DMS114 treated with DMSO at 0.1 percent for 48 hours (cell line): ENCODE results near the gene TPCN2.
"Not testable (repeated sequence)": the region's sequence is repeated elsewhere in the genome, so short reads cannot be mapped to it uniquely, and the experiment has no call there.

ENCODE experiments used
- DNase-seq: peaks from one replicate; lab custom pipeline; 2025; ENCODE audit not compliant: unreplicated experiment; lab: John Stamatoyannopoulos, UW

The TPCN2 gene

DNA sequence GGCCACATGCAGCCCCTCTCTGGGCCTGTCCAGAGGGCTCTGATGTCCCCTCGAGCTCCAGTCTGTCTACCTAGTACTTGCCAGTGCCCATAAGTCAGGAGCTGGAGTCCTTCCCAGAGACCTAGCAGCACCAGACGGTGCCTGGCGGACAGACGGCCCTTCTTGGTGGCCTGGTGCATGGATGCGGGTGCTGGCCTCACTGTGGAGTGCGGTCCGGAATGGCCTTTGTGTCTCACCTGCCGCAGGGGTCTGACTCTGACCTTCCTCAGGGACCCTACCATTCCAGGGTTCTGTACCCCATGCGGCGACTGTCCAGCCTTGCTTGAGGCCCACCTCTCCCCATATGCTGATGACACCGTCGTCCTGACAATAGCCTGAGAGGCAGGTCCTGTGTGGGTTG is 77.6 kb downstream of the TPCN2 start:
- DNase-seq: no peak

DNA sequence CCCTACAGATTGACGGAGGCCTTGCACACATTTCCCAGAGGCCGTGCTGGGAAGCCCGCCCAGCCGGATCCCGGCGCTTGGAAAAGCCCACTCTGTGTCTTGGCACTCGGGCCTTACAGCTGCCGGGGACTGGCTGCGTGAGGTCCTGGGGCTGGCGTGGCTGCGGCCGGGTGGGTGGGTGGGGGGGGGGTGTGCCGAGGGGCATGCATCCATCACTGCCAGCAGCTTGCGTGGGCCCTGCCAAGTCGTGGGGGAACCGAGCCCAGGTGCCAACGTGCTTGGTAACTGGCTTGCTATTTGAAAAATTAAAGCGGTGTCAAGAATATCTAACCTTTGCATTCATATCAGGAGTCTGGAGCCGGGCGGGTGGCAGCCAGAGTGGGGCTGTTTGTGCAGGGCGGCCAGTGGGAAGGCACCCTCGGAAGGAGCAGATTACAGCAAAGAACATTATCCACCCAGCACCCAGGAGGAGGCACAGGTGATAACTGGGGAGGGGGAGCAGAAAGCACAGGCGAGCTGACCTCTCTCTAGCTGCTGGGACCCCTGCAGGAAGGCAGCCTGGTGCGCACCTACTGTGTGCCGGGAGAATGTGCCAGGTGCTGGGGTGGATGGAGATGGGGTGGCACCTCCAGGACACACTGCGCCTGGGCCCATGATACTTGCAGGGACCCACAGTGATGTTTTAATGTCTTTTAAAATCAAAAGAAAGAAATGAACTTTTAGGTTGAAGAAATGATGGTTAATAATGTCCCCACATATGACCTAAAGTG is 78.5 kb downstream of the TPCN2 start:
- no peak for DNase-seq

DNA sequence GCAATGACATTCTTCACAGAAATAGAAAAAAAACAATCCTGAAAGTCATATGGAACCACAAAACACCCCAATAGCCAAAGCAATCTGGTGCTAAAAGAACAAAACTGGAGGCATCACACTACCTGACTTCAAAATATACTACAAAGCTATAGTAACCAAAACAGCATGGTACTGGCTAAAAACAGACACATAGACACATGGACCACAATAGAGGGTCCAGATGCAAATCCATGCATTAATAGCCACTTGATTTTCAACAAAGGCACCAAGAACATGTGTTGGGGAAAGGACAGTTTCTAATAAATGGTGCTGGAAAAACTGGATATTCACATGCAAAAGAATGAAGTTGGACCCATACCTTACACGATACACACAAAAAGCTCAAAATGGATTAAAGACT is 79.2 kb downstream of the TPCN2 start:
- no peak for DNase-seq

DNA sequence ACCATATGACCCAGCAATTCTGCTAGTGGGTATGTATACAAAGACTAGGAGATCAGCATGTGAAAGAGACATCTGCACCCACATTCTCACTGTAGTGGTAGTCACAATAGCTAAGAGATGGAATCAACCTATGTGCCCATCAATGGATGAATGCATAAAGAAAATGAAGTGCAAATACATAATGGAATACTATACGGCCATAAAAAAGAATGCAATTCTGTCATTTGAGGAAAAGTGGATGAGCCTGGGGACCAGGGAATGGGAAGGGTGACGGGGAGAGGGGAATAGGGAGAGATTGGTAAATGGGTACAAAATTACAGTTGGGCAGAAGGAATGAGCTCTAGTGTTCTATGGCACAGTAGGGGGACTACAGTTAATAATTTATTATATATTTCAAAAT is 80.3 kb downstream of the TPCN2 start:
- DNase-seq: no peak

DNA sequence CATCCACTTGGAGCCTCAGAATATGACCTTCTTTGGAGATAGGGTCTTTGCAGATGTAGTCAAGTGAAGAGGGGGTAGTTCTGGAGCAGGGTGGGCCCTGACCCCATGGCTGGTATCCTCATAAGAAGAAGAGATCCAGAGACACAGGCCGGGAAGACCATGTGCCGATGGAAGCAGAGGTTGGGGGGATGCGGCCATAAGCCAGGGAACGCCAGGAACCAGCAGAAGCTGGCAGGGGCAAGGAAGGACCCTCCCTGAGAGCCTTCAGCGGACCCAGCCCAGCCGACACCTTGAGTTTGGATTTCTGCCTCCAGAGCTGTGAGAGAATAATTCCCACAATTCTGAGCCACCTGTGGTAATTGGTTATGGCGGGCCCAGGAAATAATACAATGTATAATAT is 80.9 kb downstream of the TPCN2 start:
- DNase-seq: no peak

DNA sequence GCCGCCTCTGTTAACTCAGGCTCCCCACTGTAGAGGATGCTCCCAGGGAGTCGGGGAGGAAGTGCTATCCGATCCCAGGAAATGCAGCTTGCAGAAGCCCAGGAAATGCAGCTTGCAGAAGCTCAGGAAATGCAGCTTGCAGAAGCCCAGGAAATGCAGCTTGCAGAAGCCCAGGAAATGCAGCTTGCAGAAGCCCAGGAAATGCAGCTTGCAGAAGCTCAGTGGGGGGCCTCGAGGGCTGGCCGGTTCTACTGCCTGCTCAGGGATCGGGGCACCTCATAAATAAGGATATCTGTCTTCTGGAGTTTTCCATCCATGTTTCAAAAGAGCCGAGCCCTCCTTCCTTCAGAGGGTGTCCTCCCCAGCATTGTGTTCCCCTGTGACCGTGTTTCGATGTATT is 81.9 kb downstream of the TPCN2 start:
- DNase-seq: no peak

DNA sequence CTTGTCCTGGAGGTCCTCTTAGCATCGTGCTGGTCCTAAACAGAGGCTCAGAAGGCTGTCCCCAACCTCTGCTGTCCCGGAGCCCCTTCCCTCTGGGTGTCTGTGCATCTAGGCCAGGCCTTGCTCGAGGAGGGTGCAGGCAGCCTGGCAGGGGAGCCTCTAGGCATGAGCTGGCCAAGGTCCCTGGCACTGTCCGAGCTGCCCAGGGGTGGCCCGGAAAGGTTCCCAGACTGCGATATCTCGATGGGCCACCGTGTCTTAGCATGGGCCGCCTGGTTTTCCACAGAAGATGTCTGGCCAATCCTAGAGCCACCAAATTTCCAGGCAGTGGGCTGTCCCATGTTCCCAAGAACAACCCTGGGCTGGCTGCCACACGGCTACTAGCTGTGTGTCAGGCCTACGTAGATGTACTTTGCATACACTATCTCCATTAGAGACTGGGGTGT is 82.4 kb downstream of the TPCN2 start:
- DNase-seq: no peak

DNA sequence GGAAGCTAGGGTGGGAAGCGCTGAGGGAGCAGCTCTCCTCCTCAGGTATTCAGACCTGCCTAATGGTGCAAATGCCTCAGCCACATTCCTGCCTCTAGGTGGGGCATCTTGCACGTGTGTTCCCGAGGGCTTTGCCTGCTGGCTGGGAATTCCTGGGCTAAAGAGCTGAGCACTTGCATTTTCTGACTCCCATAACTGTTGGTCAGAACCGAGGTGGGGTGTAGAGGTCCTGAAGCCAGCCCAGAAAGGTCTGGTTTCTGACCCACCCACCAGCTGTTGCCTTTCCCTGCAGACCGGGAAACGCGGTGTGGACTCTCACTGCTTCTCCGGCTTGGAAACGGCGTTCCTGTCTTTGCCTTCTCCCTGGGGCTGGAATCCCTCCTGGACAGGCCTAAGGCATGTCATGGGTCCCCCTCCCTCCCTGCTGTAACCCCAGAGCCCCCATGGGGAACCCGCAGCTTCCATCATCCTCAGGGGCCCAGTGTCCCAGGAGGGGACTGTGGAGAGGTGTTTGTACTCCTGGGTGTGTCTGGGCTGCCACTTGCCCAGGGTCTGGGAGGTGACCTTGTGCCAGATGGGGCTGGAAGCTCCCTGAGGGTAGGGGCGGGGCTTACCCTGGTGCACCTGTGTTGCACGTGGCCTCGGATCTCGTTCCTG is 83.0 kb downstream of the TPCN2 start:
- peak; percentile 86 for DNase-seq

DNA sequence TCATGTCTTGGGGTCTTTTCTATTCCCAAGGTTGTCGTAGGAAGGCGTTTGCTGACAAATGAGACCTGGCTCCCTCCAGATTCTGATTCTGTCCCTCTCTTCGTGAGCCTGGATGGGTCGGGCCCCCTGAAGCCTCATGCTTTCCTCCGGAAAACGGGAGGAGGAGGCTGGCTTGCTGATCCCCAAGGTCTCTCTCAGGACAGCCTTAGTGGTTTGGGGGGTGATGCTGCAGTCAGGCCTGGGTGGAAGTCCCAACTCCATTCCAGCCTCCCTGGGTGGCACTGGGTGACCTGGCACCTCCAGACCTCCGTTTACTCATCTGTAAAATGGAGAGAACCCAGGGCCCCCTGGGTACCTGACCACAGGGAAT is 83.6 kb downstream of the TPCN2 start:
- DNase-seq: no peak

DNA sequence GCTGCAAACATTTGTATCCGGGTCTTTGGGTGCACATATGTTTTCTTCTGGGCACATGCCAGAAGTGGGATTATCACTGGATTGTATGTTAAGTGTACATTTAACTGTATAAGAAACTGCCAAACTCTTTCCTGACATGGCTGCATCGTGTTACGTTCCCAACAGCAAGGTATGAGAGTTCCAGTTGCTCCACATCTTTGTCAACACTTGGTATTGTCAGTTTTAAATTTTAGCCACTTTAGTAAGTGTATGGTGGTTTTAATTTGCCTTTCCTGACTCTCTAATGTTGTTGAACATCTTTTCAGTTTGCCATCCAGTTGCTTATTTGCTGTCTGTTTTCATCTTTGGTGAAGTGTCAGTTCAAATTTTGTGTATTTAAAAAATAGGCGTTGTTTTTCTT is 84.5 kb downstream of the TPCN2 start:
- no peak for DNase-seq

DNA sequence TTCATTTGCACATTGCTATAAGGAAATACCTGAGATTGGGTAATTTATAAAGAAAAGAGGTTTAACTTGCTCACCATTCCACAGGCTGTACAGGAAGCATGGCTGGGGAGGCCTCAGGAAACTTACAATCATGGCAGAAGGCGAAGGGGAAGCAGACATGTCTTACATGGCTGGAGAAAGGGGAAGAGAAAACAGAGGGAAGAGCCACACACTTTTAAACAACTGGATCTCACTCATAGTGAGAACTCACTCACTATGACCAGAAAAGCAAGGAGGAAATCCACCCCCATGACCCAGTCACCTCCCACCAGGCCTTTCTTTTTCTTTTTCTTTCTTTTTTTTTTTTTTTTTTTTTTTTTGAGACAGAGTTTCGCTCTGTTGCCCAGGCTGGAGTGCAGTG is 85.5 kb downstream of the TPCN2 start:
- not testable (repeated sequence) for DNase-seq

DNA sequence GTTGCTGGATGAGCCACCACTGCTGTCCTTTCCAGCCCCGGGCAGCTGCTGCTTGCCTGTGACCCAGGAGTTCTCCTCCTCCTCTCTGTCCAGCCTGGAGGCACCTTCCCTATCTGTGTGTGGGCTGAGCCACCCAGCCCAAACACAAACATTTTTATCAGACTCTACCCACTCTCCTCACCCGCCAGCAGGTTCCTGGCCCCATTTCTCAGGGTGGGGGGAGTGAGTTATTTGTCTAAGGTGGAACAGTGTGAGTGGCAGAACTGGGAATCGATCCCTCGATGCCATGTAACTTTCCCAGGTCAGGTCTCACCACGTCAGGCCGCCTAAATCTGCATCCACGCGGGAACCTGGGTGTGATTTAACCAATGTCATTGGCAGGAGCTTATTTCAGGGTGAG is 86.2 kb downstream of the TPCN2 start:
- DNase-seq: no peak

DNA sequence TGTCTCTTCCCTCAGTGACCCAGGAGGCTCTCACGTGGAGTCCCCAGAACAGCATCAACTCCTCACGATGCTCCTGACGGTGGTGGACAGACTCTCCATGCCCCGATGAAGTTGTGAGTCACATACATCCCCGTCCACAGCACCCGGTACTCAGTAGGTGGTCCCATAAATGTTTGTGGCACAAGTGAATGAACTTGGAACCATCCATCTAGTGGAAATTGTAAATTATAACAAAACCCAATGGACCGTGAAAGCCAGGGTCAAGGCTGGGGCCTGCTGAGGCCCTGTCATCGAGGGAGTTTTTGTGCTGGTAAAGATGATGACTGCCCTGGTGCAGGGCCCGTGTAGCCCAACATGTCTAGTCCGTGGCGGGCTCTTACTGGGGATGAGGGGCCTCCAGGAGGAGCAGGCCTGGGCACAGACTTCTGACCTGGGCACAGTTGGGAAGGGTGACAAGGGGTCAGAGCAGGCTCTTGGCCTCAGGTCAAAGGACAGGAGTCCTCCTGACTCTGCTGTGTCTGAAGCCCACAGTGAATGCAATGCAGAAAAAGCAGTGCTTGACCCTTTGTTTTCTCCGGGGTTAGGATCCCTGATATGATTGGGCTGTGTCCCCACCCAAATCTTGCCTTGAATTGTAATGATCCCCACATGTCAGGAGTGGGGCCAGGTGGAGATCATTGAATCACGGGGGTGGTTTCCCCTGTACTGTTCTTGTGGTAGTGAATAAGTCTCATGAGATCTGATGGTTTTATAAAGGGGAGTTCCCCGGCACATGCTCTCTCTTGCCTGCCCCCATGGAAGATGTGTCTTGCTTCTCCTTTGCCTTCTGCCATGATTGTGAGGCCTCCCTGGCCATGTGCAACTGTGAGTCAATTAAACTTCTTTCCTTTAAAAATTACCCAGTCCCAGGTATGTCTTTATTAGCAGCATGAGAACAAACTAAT is 87.0 kb downstream of the TPCN2 start:
- no peak for DNase-seq

DNA sequence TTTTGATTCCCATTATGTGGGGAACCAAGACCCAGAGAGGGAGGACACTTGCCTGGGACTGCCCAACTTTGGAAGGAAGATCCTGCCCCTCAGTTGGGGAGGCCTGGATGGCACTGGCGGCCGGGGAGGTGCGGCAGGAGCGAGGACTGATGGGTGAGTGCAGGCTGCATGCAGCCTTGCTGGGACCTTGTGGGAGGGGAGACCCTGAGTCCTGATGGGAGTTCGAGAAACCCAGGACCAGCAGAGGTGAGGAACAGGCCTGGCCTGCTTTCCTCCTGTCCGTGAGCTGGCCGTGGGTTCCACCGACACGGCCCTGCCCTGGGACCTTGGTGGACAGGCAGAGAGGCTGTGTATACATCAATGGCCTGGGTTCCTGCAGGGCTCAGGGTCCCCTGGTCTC is 87.7 kb downstream of the TPCN2 start:
- no peak for DNase-seq

DNA sequence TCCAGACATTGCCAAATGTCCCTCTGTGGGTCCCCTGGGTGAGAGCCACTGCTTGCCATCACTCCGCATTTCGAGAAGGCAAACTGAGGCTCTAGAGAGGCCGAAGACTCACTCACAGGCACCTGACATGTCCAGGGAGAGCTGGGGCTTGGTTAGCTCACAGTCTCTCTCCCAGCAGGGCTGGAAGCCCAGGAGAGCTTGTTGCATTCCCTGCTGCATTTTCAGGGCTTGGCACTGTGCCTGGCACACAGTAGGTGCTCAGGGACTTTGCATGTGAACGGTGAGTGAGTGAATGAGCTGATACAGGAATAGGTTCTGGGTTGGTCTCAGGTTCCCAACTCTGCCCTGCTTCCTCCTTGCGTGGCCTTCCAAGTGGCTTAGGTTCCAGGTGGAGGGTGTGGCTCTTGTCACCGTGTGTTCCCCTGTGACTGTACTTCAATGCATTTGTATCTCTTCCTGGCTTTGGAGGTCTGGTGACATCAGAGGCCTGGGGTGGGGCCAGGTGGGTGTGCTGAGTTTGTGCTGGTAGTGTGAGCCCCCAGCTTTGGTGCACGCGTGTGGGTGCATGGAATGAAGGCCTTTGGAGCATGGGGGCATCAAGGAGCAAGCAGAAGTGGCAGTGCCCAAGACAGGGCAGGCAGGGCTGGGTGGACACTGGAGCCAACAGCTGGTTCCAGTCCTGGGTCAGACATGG is 88.6 kb downstream of the TPCN2 start:
- DNase-seq: no peak

DNA sequence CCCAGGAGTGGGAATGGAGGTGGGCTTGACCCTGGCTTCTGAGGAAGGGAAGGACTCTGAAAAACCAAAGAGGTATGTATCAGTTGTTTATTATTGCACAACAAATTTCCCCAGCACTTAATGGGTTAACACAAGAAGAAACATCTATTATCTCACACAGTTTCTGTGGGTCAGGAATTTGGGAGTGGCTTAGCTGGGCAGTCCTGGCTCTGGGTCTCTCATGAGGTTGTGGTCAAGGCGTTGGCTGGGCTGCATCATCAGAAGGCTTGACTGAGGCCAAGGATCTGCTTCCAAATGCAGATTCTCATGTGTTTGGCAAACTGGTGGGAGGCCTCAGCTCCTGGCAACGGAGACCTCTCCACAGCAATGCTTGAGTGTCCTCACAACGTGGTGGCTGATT is 89.5 kb downstream of the TPCN2 start:
- DNase-seq: no peak

DNA sequence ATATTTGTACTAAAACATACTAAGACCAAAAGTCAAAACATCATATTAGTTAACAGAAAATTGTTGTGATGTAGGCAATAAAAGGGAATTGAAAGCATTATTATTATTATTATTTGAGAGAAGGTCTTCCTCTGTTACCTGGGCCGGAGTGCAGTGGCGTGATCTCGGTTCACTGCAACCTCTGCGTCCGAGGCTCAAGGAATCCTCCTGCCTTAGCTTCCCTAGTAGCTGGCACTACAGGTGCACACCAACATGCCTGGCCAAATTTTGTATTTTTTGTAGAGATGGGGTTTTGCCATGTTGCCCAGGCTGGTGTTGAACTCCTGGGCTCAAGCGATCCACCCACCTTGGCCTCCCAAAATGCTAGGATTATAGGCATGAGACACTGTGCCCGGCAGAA is 91.4 kb downstream of the TPCN2 start:
- DNase-seq: not testable (repeated sequence)

DNA sequence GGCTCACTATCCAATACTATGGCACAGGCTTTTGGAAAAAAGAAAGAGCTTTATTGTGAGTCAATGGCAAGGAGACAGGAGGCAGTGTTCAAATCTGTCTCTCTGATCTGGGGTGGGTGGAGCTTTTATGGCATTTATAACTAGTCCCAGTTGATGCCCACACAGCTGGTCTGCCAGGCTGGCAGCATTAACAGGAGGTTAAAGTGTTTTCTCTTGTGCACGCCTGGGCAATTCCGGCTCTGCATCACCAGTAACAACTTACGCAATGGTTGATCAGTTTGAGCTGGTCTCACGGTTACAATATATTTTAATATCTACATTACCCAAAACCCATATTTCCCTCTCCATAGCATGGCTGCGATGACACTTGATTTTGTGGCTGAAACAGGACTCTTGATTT is 91.9 kb downstream of the TPCN2 start:
- DNase-seq: no peak

DNA sequence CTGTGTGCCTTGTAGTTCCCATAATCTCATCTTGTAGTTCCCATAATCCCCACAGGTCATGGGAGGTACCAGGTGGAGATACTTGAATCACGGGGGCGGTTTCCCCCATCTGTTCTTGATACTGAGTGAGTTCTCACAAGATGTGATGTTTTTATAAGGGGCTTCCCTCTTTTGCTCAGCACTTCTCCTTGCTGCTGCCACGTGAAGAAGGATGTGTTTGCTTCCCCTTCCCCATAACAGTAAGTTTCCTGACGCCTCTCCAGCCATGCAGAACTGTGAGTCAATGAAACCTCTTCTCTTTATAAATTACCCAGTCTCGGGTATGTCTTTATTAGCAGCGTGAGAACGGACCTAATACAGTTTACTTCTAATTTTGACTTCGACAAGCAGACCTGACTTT is 93.0 kb downstream of the TPCN2 start:
- no peak for DNase-seq

DNA sequence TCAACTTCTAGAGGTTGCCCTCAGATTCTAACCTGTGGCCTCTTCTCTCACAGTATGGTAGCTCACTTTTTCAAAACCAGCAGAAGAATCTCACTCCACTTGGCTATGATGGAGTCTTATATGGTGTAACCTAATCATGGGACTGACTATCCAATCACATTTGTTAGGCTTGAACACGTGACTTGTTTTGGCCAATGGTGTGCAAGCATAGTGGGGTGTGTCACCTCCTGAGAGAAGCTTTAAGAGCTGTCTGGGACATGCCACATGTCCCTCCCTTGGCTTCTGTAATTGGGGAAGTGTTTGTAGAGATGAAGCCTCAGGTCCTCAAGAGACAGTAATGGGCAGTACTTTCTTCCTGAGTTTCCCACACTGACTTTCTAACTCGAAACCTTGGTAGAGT is 94.2 kb downstream of the TPCN2 start:
- DNase-seq: no peak
